ENCODE data around the gene MGAT4C.
"Not testable (repeated sequence)": the region's sequence is repeated elsewhere in the genome, so short reads cannot be mapped to it uniquely, and the experiment has no call there.

The MGAT4C gene

DNA sequence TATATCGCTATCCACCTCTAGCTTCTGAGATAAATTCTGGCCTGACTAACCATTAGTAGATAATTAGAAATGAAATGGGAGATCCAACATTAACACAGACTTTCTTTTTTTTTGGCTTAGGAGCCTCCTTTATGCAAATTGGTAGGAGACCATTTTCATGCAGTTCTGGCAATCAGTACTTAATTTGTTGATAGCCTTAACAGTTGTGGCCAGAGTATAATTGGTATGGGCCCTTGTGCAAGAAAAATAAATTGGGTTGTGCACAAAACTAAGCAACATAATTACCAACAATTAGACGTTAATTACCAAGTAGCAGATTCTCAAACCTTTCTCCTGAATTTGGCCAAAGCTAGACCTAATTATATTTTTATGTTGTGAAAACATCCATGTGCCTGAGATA is 111.0 kb downstream of the MGAT4C start:
- no peak overlapping the region for H3K4me3 ChIP-seq (ENCODE audit: low read depth, low read length)
- no peak for DNase-seq (ENCODE audit: low read depth)
- TF ChIP-seq, protein P1, sequence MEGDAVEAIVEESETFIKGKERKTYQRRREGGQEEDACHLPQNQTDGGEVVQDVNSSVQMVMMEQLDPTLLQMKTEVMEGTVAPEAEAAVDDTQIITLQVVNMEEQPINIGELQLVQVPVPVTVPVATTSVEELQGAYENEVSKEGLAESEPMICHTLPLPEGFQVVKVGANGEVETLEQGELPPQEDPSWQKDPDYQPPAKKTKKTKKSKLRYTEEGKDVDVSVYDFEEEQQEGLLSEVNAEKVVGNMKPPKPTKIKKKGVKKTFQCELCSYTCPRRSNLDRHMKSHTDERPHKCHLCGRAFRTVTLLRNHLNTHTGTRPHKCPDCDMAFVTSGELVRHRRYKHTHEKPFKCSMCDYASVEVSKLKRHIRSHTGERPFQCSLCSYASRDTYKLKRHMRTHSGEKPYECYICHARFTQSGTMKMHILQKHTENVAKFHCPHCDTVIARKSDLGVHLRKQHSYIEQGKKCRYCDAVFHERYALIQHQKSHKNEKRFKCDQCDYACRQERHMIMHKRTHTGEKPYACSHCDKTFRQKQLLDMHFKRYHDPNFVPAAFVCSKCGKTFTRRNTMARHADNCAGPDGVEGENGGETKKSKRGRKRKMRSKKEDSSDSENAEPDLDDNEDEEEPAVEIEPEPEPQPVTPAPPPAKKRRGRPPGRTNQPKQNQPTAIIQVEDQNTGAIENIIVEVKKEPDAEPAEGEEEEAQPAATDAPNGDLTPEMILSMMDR (IDR thresholded peaks at IDR 0.05; ENCODE audit: control insufficient read depth, extremely low read depth, insufficient read depth) = no peak

DNA sequence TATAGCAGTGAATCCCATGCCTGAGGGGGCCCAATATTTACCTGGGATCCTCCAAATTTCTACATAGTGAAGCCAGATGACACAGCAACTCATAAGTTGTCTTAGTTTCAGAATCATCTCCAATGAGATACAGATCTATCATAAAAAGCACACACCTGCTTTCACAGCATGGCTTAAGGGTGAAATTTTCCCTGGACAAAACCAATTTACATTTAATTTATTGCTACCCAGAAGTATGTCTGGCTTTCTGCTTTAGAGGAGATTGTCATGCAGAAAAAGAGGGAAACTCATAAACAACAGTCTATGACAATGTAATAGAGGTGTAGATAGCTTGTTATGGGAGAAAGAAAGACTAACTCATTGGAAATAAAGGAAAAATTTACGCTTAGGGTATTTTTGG is 113.0 kb downstream of the MGAT4C start:
- H3K4me3 ChIP-seq (ENCODE audit: low read depth, low read length) = no peak overlapping the region
- no peak for DNase-seq (ENCODE audit: low read depth)
- TF ChIP-seq, protein P1 (IDR thresholded peaks at IDR 0.05; ENCODE audit: control insufficient read depth, extremely low read depth, insufficient read depth) = no peak

DNA sequence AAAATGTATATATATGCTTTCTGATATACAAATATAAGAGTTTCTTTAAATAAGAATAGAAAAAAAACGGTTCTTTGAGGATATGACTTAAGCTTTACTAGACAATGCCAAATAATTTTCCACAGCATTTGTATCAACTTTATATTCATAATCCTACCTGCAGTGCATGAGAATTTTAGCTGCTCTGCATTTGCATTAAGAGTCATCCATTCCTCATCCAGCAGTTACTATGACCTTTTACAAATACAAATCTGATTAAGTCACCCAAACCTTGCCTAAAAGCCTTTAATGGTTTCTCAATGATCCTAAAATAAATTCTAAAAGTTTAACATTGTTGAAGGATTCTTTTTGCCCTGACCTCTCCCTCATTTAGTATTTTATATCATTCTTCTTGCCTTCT is 116.5 kb downstream of the MGAT4C start:
- no peak overlapping the region for H3K4me3 ChIP-seq (ENCODE audit: low read depth, low read length)
- no peak for DNase-seq (ENCODE audit: low read depth)
- TF ChIP-seq, protein P1 (IDR thresholded peaks at IDR 0.05; ENCODE audit: control insufficient read depth, extremely low read depth, insufficient read depth) = no peak

DNA sequence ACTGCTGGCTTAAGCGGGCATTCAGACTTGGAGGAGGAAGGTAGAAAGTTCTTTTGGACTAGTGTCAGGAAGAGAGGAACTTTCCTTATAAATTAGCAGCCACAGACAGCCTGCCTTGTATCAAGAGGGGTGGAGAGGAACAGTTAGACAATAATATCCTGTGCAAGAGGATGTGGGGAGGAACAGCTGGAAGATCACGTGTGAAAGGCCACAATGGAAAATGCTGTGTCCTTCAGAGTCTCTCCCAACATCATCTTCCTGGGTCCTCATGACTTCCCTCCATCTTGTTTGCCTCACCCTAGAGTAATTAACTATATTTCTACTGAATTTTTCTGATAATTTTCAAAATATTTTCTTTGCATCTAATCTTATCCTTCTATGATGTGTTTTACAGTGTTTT is 117.4 kb downstream of the MGAT4C start:
- no peak overlapping the region for H3K4me3 ChIP-seq (ENCODE audit: low read depth, low read length)
- TF ChIP-seq, protein P1 (IDR thresholded peaks at IDR 0.05; ENCODE audit: control insufficient read depth, extremely low read depth, insufficient read depth) = no peak
- no peak for DNase-seq (ENCODE audit: low read depth)

DNA sequence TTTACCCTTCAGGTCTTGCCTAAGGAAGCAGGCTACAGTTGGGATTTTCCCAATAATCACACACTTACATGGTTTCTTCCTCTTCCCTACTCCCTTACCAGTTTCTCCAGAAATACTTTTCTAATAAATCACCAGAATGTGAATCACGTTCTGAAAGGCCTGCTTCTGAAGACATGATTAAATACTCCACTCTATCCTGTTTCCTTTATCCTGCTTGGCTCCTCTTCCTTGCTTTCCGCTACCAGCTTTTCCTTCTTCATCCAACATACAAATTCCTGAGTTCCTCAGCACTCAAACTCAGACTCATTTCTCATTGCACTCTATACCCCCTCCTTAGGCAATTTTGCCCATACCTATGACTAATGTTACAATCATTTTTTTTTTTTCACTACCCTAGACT is 118.3 kb downstream of the MGAT4C start:
- DNase-seq (ENCODE audit: low read depth) = no peak
- H3K4me3 ChIP-seq (ENCODE audit: low read depth, low read length) = no peak overlapping the region
- TF ChIP-seq, protein P1 (IDR thresholded peaks at IDR 0.05; ENCODE audit: control insufficient read depth, extremely low read depth, insufficient read depth) = no peak

DNA sequence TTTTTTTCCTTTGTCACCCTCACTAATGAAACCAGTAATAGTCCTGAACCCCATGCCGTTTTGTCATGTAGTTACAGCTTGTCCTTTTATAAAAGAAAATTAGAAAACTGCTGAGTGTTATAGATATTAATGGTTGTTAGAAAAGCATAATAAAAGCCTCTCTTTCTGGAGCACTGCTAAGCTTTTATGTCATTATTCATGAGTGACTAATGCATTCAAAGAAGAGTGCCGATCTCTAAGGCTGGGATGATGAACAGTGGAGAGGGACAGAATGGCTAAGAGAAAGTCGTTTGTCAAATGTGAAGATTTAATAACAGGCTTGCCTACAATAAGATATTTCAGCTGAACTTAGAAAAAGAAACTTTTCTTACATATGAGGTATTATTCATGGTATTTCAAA is 121.6 kb downstream of the MGAT4C start:
- no peak overlapping the region for H3K4me3 ChIP-seq (ENCODE audit: low read depth, low read length)
- TF ChIP-seq, protein P1 (IDR thresholded peaks at IDR 0.05; ENCODE audit: control insufficient read depth, extremely low read depth, insufficient read depth) = no peak
- DNase-seq (ENCODE audit: low read depth) = no peak

DNA sequence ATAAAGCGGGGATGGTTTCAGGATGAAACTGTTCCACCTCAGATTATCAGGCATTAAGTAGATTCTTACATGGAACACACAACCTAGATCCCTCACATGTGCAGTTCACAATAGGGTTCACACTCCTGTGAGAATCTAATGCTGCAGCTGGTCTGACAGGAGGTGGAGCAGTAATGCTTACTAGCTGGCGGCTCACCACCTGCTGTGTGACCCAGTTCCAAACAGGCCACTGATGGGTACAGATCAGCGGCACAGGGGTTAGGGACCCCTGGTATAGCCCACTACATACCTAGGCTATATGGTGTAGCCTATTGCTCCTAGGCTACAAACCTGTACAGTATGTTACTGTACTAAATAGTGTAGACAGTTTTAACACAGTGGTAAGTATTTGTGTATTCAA is 129.3 kb downstream of the MGAT4C start:
- DNase-seq (ENCODE audit: low read depth); H3K4me3 ChIP-seq (ENCODE audit: low read depth, low read length): not testable (repeated sequence)
